GM19324 (cell line): ENCODE measurements around the gene LGALS1.

ENCODE experiments used
- ATAC-seq: cut with Tn5 transposase; IDR thresholded peaks from one replicate; pipeline ENCODE4 v1.9.1; 2021; ENCODE audit warnings: mild to moderate bottlenecking, moderate library complexity; ENCODE audit not compliant: unreplicated experiment, low FRiP score

LGALS1 gene

DNA sequence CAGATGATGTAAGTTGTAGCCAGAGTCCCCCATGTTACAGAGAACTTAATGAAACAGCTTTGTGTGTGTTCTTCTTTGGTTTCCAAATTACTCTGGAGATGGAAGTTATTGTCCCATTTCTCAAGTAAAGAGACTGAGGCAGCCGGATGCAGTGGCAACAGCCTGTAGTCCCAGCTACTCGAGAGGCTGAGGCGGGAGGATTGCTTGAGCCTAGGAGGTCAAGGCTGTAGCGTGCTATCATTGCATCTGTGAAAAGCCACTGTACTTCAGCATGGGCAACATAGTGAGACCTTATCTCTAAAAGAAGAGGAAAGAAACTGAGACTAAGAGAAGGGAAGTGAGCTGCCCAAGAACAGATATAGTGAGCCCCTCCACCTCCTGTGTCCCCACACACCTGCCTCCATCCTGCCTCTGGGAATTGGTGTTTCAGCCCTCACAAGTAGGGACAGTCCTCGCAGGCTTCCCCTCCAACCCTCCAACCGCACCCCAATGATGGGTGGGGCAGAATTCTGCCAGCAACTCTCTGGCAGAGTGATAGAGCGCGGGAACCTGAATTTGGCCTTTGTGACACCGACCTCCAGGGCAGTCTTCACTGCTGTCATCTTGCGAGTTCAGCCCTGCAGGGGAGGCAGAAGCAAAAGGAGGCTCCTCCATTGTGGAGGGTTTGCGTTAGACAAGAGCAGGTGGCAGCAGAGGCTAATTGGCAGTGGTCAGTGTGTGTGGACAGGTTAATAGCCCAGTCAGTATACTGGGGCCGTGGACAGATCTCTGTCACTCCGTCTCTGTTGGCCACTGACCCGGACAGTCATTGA lies 15.3 kb upstream of the LGALS1 start:
- no peak for ATAC-seq

DNA sequence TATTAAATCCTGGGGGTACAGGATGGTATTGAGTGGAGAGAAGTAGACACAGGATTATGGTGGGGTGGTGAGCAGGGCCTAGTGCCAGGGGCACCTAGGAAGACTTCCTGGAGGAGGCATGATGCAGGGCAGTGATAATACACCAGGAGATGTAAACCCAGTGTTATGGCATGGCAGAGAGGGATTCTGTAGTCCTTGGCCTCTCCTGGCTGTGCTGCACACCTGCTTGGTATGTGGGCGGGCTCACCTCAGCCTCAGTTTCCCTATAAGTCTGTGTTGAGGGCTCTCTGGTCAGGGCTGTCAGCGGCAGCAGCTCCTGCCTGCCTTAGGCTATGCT lies 14.8 kb upstream of the LGALS1 start:
- no peak for ATAC-seq

DNA sequence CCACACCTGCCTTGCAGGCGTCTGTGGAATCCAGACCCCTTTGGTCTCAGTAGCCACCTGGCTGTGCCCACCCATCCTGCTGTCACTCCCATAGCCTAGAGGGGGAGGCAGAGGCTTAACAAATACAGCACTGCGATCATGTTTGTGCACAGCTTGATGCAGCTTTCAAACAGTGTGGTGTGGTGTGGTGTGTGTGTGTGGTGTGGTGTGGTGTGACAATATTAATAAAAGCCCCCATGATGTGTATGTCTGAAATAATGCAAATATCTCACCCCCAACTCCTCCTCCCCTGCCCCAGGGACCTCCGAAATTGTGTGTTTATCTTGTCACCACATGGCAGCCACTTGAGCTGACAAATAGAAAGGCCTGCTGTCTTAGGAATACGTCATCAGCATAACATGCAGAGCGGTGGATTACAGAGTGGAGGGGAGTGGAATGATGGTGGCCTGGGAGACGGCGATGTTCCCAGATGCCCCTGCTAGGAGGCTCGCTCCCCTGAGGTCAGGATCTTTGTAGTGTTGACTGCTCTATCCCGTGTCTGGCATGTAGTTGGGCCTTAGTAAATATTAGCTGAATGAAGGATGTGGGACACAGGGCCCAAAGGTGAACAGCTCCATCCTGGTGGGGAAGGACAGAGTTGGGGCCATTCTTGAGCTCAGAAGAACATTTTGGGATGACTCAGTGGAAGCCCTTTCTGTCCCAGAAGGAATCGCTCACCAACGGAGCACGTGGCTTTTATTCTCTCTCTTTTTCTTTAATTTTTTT lies 14.1 kb upstream of the LGALS1 start:
- ATAC-seq: no peak

DNA sequence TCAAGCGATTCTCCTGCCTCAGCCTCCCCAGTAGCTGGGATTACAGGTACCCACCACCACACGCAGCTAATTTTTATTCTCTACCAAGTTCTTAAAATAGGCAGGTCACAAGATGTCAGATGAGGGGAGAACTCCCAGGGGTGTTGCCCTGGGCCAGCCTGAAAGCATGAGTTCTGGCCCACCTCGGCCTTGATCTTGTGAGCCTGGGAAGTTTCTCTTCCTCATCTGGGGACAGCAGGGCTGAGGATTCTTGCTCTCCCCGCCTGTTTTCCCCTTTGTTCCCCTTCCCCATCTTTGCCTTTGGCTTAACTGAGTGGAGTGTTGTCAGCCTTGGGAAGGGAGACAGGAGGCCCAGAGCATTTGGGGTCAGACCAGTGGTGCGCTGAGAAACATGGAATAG lies 13.4 kb upstream of the LGALS1 start:
- ATAC-seq: no peak

DNA sequence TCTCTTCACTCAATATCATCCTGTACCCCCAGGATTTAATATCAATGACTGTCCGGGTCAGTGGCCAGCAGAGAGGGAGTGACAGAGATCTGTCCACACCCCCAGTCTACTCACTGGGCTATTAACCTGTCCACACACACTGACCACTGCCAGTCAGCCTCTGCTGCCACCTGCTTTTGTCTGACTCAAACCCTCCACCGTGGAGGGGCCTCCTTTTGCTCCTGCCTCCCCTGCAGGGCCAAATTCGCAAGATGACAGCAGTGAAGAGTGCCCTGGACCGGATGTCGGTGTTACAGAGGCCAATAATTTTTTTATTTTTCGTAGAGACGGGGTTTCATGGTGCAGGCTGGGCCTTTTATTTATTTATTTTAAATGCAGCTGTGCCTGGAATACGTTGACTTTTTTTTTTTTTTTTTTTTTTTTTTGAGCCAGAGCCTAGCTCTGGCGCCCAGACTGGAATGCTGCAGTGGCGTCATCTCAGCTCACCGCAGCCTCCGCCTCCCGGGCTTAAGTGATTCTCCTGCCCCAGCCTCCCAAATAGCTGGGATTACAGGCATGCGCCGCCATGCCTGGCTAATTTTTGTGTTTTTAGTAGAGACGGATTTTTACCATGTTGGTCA lies 11.8 kb upstream of the LGALS1 start:
- ATAC-seq: no peak

DNA sequence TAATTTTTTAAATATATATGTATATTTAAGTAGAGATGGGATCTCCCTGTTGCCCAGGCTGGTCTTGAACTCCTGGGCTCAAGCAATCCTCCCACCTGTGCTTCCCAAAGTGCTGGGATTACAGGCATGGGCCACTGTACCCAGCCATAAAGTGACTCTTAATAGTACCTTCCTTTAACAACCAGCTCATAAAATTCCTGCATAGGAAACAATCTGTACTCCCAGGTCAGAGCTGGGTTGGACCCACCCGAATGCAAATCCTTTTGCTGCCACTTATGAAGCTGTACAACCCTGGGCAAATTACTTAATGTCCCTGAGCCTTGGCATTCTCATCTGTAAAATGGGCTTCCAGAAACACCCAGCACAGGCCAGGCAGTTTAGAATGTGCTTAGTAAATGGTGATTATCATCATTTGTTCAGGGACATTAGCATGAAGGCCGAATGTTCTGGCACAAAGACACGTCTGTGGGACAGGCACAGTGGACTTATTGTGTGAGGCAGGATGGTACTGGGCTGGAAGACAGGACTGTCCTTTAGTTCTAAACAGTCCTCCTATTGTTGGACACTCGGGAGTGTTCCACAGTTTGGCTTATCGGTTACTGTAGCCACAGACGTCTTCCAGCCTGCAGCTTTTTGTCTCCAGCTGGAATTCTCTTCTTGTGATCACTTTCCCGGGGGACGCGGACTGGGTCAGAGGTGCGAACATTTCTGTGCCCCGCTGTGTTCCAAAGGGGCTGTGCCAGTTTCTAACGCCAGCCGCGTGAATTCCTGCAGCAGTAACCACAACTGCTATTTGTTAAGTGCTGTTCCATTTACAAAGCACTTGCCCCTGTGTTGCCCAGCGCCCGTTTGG lies 11.0 kb upstream of the LGALS1 start:
- ATAC-seq: no peak

DNA sequence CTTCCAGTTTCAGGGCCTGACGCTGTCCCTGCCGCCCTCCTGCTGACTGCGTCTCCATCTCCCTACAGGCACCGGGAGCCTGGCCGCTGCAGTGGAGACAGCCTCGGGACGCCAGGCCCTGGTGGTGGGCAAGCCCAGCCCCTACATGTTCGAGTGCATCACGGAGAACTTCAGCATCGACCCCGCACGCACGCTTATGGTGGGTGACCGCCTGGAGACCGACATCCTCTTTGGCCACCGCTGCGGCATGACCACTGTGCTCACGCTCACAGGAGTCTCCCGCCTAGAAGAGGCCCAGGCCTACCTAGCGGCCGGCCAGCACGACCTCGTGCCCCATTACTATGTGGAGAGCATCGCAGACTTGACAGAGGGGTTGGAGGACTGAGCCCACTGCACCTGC lies 9.9 kb upstream of the LGALS1 start:
- no peak for ATAC-seq

DNA sequence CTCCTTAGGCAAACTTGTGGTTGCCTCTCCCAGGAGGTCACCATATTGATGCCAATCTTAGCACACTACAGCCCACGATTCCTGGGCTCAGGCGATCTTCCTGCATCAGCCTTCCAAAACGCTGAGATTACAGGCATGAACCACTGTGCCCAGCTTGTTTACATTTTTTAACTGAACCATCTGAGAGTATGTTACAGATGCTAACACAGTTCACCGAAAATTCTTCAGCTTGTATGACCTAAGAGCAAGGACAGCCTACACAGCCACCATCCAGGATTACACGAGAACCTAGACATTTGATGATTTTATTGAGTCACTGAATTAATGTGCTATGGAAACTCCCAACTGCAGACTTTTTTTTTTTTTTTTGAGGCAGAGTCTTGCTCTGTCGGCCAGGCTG lies 5.8 kb upstream of the LGALS1 start:
- ATAC-seq: no peak

DNA sequence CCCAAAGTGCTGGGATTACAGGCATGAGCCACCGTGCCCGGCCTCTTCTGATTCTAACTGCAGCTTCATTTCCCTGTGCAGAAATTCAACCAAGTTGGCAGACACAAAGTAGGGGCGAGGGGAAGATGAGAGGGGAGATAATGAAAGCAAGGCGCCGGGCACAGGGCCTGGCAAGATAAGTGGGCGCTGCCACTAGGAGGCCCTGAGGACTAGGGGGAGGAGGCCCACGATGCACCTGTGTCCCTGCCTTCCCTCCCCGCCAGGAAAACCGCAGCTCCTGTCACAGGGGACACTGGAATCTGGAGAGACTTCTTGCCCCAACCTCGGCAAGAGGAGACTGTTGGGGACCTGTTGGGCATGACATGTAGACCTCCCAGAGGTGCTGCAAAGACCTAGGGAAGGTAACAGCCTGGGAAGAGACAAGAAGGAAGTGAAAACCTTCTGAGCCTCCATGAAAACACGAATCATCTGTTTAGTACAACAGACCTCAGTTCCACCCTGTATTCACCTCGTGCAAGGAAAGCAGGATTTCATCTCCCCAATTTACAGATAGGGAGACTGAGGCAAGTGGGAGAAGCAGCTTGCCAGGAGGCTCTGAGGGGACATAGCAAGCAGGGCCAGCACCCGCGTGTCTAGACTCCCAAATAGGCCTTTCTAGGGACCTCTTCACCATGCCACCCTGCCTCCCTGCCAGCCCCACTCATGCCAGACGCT lies 3.1 kb upstream of the LGALS1 start:
- no peak for ATAC-seq

DNA sequence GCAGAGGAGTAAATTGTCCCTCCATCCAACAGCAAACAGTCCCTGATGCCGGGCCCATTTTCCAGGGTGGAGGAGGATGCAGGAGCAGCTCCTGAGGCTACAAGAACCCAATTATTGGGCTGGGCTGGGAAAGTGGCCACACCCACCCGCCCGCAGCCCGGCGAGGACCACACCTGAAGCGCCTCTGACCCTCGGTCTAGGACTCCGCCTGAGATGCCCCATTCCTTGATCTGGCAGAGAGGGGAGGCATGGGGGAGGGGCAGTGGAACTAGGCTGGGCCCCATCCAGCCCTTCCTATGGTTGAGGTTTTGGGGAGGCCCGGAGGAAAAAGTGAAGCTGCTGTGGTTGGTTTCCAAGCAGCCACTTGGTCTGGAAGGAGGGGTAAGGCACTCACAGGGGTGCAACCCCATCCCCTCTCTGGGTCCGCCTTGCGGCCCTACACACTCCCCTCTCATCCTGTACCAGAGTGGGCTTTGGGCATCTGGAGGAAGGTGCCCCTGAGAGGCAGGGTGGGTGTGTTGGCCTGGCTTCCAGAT lies 2.4 kb upstream of the LGALS1 start:
- ATAC-seq: no peak

DNA sequence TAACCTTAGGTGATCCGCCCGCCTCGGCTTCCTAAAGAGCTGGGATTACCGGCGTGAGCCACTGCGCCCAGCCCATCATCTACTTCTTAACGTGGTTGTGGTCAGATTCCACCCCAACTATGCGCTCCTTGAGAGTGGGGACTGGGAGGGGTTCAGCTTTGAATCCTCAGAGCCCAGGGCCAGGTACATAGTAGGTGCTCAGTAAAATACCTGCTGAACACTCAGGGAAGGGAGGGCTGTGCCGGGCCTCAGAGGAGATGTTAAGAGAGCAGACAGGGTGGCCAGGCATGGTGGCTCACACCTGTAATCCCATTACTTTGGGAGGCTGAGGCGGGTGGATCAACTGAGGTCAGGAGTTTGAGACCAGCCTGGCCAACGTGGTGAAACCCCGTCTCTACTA lies 1.2 kb upstream of the LGALS1 start:
- ATAC-seq: no peak

DNA sequence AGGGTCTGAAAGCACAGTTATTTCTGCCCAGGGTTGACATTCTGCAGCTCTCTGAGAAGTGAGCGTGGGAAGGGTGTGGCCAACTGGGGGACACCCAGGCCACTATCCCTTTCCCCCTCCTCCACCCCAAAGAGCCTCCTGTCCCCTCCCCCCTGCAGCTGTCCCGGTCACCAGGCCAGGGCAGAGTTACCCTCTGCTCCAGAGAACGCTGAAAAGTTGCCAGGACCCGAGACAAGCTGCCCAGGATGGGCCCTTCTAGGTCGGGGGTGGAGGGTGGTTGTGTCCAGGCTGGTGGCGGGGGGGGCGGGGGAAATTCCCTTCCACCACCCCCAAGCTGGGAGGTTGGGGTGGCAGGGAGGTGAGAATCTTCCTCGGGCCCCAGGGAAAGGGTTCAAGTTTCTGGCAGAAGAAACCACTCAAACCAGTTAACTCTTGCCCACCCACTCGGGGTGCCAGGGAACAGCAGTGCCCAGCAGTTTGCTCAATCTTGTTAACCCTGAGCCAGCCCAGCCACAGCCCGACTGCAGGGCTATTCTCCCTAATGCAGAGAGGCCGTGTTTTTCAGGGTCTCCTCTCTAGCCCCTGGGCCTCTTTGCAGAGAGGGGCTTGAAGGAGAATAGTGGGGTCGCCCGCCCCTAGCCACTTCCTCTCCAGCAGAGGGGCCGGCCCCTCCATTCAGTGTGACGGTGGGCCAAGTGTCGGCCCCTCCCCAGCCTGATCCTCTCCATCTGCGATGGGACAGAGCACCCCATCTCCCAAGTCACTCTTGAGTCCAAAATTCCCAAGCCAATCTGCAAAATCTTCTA lies 697 bp downstream of the LGALS1 start:
- no peak for ATAC-seq

DNA sequence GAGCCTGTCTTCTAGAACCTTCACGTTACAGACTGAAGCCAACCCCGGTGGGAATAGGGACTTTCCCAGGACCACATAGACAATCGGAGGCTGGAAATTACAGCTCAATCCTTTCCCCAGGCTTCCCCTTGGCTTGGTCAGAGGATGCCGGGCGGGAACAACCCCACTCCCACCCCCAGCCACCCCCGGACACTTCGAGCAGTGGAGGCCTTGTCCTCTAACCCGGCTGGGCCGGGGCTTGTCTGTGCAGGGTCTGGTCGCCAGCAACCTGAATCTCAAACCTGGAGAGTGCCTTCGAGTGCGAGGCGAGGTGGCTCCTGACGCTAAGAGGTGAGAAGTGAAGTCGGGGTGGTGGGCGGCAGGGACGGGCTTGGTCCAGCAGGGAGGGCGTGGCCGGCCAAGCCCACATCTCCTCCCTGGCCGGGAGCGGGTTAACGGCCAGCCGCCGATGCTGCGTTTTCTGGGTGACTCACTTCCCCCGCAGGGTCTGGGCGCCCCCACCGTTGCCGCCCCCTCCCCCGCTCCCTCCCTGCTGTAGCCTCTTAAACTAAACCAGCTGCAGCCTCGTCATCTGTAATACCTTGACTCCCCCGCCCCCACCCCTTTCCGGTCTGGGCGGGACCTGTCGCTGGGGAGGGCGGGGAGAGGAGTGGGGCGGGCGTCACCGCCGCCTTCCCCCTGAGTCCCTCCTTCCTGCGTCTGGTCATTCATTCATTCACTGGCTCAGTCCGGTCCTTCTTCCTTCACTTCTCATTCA lies 1.5 kb downstream of the LGALS1 start:
- ATAC-seq: peak; percentile 53

DNA sequence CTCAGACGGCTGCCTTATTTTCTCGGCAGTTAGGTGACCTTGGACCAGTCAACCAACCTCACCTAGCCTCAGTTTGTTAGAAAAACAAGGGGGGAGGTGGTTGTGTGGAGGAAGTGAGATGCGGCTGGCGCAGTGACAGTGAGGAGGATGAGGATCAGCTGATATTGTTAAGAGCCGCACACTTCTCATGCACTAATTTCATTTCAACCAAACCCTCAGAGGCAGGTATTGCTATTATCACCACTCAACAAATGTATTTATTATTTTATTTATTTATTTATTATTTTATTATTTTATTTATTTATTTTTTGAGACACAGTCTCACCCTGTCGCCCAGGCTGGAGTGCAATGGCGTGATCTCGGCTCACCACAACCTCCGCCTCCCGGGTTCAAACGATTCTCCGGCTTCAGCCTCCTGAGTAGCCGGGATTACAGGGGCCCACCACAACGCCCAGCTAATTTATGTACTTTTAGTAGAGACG lies 2.1 kb downstream of the LGALS1 start:
- ATAC-seq: no peak

DNA sequence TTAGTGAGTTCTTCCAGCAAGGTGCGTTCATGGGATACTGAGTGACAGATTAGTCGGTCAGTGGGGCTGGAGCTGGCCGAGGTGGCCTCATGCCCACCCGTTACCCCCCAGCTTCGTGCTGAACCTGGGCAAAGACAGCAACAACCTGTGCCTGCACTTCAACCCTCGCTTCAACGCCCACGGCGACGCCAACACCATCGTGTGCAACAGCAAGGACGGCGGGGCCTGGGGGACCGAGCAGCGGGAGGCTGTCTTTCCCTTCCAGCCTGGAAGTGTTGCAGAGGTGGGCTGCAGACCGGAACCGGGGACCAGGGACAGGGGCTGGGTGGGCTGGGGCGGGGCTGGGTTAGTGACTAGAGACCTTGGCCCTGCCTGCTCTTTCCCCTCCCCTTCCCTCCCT lies 2.9 kb downstream of the LGALS1 start:
- ATAC-seq: no peak

DNA sequence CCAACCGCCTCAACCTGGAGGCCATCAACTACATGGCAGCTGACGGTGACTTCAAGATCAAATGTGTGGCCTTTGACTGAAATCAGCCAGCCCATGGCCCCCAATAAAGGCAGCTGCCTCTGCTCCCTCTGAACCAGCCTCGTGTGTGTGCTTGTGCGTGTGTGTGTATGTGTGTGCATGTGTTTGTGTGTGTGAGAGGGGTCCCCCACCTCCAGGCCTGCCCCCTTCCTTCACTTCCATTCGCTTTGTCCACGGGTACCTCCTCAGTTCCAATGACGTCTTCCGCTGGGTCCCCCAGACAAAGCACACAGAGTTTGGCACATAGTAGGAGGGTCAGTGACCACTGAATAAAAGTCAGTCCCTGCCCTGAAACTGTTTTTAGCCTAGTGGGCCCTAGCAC lies 4.2 kb downstream of the LGALS1 start:
- ATAC-seq: no peak

DNA sequence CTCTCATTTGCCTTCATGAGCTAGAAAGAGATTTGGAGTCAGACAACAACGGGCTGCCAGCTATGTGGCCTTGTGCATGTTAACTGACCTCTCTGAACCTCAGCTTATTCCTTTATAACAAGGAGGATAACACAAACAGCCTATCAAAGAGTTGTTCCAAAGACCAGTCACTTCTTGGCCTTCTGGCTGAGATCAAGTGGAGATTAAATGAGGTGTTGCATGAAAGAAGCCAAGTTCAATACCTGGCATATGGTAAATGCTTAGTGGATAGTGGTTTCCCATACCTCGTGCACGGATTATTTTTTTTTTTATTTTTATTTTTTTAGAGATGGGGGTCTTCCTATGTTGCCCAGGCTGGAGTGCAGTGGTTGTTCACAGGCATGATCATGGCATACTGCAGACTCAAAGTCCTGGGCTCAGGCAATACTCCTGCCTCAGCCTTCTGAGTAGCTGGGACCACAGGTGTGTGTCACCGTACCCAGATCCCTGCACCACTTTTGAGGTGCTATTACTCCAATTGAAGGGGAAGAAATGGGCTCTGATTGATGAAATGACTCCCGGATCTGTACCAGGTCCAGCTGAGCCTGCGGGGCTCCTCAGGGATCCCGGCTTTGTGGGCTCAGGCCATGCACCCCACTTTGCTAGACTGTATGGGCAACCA lies 4.9 kb downstream of the LGALS1 start:
- no peak for ATAC-seq

DNA sequence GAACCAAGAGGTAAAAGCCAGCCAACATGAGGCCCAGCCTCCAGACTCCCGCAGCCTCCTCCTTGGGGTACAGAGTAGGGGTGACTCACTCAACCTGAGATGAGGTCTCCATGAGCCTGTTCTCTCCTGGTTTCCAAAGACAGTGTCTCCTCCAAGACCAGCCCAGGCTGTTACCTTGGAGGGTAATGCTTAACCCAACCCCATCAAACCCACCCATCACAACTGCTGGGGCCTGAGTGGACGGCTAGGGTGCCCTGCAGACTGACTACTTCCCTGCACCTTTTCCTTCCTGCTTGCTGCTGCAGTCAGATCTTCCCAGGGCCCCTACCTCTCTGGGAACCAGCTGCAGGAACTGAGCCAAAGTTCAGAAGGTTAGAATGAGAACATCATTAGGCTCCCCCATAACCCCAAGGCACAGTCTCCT lies 5.6 kb downstream of the LGALS1 start:
- ATAC-seq: no peak
